Articular chondrocyte of knee joint (primary cell): ENCODE results near the gene FKBP14. TPM values are rescaled to one million over a fixed set of nuclear protein-coding genes. Genes with fewer than 3 reads are reported as not detected.

Experiments used
- total RNA-seq: library from RNA; depleted of rRNA; stranded (reverse); fragments of >200 nt; gene quantifications from 2 replicates; pipeline ENCODE4 v1.2.3, GENCODE V29; 2012

Gene FKBP14
- 60.9 and 64.0 TPM in 2 replicates for total RNA-seq

GRCh38 chr7:30026229-30027064 is at the start of gene FKBP14:
FKBP14 (minus strand) TSS chr7:30026702; CDS start chr7:30026508, 194 bp downstream.

DNA sequence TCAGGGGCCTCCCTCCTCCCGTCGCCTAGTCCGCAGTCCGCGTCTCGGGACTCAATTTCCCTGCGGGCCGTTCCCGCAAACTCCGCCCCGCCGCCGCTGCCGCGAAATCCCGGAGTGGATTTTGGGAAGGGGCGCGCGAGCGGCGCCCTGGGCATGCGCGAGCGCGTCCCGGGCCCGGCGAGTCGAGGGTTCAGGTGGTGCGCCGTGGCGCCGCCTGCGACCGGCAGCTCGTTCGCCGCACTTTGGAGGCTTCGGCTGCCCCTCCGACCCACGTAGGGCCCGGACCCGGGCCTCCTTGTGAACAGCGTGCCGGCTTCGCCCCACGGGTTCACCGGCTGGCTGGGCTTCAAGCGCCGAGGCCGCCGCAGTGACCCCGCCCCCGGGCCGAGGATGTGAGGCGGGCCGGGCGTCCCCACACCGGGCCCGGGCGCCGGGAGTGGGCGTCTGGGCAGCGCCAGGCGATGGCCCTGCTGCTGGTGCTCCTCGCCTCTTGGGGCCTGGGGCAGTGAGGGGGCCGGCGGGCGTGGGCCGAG is 1.8 kb upstream of the FKBP14 start, which contains the start of gene PLEKHA8:
TSS of gene PLEKHA8 (plus strand) at position 197 of the 533 bp plus-strand sequence. CDS start 351 bp downstream, outside the sequence.

GRCh38 chr7:29989257-29989995 is 37.1 kb downstream of the FKBP14 start, which contains the start of gene SCRN1:
SCRN1 (minus strand) TSS chr7:29989801; CDS start chr7:29969067, 20,734 bp downstream.

Other genes with a start within 250 kb of the FKBP14 start
- gene WIPF3, start 220.2 kb downstream of the FKBP14 start, total RNA-seq: not detected in 2 replicates
- gene SCRN1, start 36.9 kb downstream of the FKBP14 start, total RNA-seq: 75.0 and 87.4 TPM in 2 replicates
- 13.1 and 13.3 TPM in 2 replicates for gene PLEKHA8, start 1.7 kb upstream of the FKBP14 start, total RNA-seq
- gene MTURN, start 108.3 kb upstream of the FKBP14 start, total RNA-seq: 25.4 and 28.1 TPM in 2 replicates